Endothelial cell of umbilical vein (primary cell): ENCODE results near the gene PTPRO.

ENCODE experiments used
- EZH2 ChIP-seq: IDR thresholded peaks from 2 replicates; pipeline ENCODE4 v1.6.1; 2012; ENCODE audit warnings: borderline replicate concordance, low read depth, mild to moderate bottlenecking, moderate library complexity, low read length, inconsistent platforms; ENCODE audit not compliant: severe bottlenecking
- FOS ChIP-seq: IDR thresholded peaks from 2 replicates; pipeline ENCODE4 v1.6.1; 2011; ENCODE audit warnings: mild to moderate bottlenecking, low read length, moderate library complexity, borderline replicate concordance; ENCODE audit not compliant: insufficient read depth
- MYC ChIP-seq: IDR thresholded peaks from one replicate; pipeline ENCODE4 v1.6.1; 2011; ENCODE audit warnings: mild to moderate bottlenecking, low read depth, low read length
- POLR2A ChIP-seq: IDR thresholded peaks from 2 replicates; pipeline ENCODE4 v1.6.1; 2012; ENCODE audit warnings: low read depth, mild to moderate bottlenecking, control low read depth, low read length
- TF ChIP-seq, protein P1 (sequence below), 2 donors: IDR thresholded peaks; 1 replicate in 1 of 2; 2 replicates in 1 of 2; pipeline ENCODE4 v1.5.1; 2011; ENCODE audit warnings: low read length in 2 of 2, mild to moderate bottlenecking in 2 of 2, moderate library complexity in 2 of 2, control low read depth in 1 of 2, inconsistent platforms in 1 of 2, low read depth in 1 of 2; ENCODE audit not compliant: insufficient read depth in 1 of 2; ENCODE audit errors: extremely low read depth in 1 of 2
- TF ChIP-seq, protein P2 (sequence below): IDR thresholded peaks from 2 replicates; pipeline ENCODE4 v1.6.1; 2011; ENCODE audit not compliant: insufficient read depth, insufficient read length

DNA sequence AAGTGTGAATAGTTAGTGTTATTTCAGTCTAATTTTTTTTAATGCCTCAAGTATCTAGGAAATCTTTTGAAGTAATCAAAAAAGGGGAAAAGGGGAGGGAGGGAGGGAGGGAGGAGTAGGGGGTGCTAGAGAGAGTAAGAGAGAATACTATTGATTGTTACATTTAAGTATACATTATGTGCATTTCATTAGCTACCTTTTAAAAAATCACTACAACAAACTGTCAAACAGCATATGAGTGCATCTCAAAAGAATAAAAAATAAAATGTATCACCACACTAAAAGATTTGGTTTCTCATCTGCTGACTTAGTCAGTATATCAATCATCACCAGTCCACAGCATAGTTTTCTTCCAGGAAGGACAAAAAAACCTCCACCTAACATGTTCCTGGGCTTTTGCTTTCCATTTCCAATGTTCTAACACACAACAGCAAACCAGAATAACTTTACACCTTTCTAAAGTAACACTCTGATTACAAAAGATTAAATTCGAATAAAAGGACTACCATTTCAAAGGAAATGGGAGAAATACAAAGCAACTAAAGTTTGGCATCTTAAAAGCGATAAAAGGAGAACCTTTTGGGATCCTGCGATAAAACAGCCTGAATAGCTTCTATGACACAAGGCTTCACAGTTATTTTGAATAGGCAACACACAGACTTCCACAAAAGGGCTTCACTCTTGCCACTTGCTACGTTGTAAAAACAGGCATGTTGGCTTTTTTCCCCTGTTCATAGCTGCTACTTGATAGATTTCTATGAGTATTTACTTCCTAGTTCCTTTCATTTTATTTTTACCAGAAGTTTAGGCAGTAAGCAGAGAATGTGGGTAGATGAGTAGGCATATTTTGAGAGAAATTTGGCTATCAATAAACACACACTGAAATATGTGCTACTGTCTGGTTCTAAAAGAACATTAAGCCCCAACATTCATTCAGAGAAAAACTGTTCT is 306.0 kb downstream of the PTPRO start:
- TF ChIP-seq MYC = no peak
- no peak for TF ChIP-seq EZH2
- TF ChIP-seq, protein P1, sequence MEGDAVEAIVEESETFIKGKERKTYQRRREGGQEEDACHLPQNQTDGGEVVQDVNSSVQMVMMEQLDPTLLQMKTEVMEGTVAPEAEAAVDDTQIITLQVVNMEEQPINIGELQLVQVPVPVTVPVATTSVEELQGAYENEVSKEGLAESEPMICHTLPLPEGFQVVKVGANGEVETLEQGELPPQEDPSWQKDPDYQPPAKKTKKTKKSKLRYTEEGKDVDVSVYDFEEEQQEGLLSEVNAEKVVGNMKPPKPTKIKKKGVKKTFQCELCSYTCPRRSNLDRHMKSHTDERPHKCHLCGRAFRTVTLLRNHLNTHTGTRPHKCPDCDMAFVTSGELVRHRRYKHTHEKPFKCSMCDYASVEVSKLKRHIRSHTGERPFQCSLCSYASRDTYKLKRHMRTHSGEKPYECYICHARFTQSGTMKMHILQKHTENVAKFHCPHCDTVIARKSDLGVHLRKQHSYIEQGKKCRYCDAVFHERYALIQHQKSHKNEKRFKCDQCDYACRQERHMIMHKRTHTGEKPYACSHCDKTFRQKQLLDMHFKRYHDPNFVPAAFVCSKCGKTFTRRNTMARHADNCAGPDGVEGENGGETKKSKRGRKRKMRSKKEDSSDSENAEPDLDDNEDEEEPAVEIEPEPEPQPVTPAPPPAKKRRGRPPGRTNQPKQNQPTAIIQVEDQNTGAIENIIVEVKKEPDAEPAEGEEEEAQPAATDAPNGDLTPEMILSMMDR (IDR thresholded peaks at IDR 0.05; ENCODE audit: extremely low read depth in 1 of 2, insufficient read depth in 1 of 2, low read depth in 1 of 2, low read length in 2 of 2) = no peak
- TF ChIP-seq, protein P2, sequence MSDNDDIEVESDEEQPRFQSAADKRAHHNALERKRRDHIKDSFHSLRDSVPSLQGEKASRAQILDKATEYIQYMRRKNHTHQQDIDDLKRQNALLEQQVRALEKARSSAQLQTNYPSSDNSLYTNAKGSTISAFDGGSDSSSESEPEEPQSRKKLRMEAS = no peak
- TF ChIP-seq POLR2A = no peak
- no peak for TF ChIP-seq FOS
